DOHH2 (cell line): Measurements from ENCODE around the gene TTC13.

Experiments
- H3F3A ChIP-seq: fragments of 200-600 bp; sonication (generic), shearing (Covaris generic); 2 replicates; pipeline ENCODE4 v1.6.0; 2016; ENCODE audit warnings: antibody characterized with exemption, mild to moderate bottlenecking; ENCODE audit not compliant: control insufficient read depth, insufficient read depth
- H3K27ac ChIP-seq: fragments of 200-600 bp; sonication (generic); 2 replicates; pipeline ENCODE4 v1.5.1; 2014; ENCODE audit warnings: low read depth, mild to moderate bottlenecking, low read length, moderate library complexity
- H3K27me3 ChIP-seq: fragments of 200-600 bp; sonication (generic); 2 replicates; pipeline ENCODE4 v1.6.1; 2014; ENCODE audit warnings: mild to moderate bottlenecking, low read length, mixed read lengths; ENCODE audit not compliant: control insufficient read depth
- H3K36me3 ChIP-seq: fragments of 200-600 bp; sonication (generic); 2 replicates; pipeline ENCODE4 v1.6.1; 2014; ENCODE audit warnings: mild to moderate bottlenecking, low read length, moderate library complexity, mixed read lengths; ENCODE audit not compliant: control insufficient read depth
- H3K4me1 ChIP-seq: fragments of 200-600 bp; sonication (generic); 2 replicates; pipeline ENCODE4 v1.6.1; 2014; ENCODE audit warnings: mild to moderate bottlenecking, low read length, mixed read lengths; ENCODE audit not compliant: control insufficient read depth
- H3K4me2 ChIP-seq: fragments of 200-600 bp; sonication (generic); 2 replicates; pipeline ENCODE4 v1.6.0; 2014; ENCODE audit warnings: mild to moderate bottlenecking, low read length, moderate library complexity
- H3K4me3 ChIP-seq: fragments of 200-600 bp; sonication (generic); 2 replicates; pipeline ENCODE4 v1.5.1; 2014; ENCODE audit warnings: mild to moderate bottlenecking, low read length, mixed read lengths
- H3K79me2 ChIP-seq: fragments of 200-600 bp; sonication (generic); 2 replicates; pipeline ENCODE4 v1.6.1; 2014; ENCODE audit warnings: mild to moderate bottlenecking, low read length, mixed read lengths; ENCODE audit not compliant: control insufficient read depth
- H3K9me2 ChIP-seq: fragments of 200-600 bp; sonication (generic); replicated peaks from 2 replicates; pipeline ENCODE4 v1.6.1; 2014; ENCODE audit warnings: mild to moderate bottlenecking, low read length, mixed read lengths; ENCODE audit not compliant: control insufficient read depth
- H3K9me3 ChIP-seq: fragments of 200-600 bp; sonication (generic); 2 replicates; pipeline ENCODE4 v1.6.1; 2014; ENCODE audit warnings: antibody characterized with exemption, low read length, mixed read lengths; ENCODE audit not compliant: control insufficient read depth, insufficient read depth
- H4K20me1 ChIP-seq: fragments of 200-600 bp; sonication (generic); 2 replicates; pipeline ENCODE4 v1.6.0; 2014; ENCODE audit warnings: low read depth, mild to moderate bottlenecking, antibody characterized with exemption, low read length, moderate library complexity; ENCODE audit not compliant: control insufficient read depth, insufficient read depth
- CTCF ChIP-seq: fragments of 200-600 bp; sonication (generic); IDR thresholded peaks from one replicate; pipeline ENCODE4 v1.5.1; 2014; ENCODE audit warnings: antibody characterized with exemption, mild to moderate bottlenecking, low read depth, low read length; ENCODE audit not compliant: poor library complexity, severe bottlenecking
- EZH2phosphoT487 ChIP-seq: fragments of 200-600 bp; sonication (generic); IDR thresholded peaks from 2 replicates; pipeline ENCODE4 v1.6.1; 2017; ENCODE audit warnings: borderline replicate concordance, mild to moderate bottlenecking, antibody characterized with exemption, low read length, moderate library complexity, mixed read lengths

Gene TTC13

GRCh38 chr1:230876660-230877059 is 102.0 kb downstream of the TTC13 start:
- Histone ChIP-seq H3K27ac (no peak overlapping the region), H3K9me3 (no peaks in the 10 kb centered on the region), H4K20me1 (no peaks in the 10 kb centered on the region), H3F3A (no peaks in the 10 kb centered on the region), H3K27me3 (peaks cover 25% of the 10 kb centered on the region), H3K4me1 (no peaks in the 10 kb centered on the region), H3K36me3 (no peaks in the 10 kb centered on the region), H3K4me3 (no peak overlapping the region), H3K79me2 (no peaks in the 10 kb centered on the region), H3K4me2 (no peak overlapping the region), H3K9me2 (no peaks in the 10 kb centered on the region)
- TF ChIP-seq EZH2phosphoT487 (no peak), CTCF (no peak)

GRCh38 chr1:230875370-230875769 is 103.3 kb downstream of the TTC13 start:
- Histone ChIP-seq H3K27ac (no peak overlapping the region), H3K4me2 (no peak overlapping the region), H3K36me3 (no peaks in the 10 kb centered on the region), H4K20me1 (no peaks in the 10 kb centered on the region), H3K27me3 (peaks cover 34% of the 10 kb centered on the region), H3F3A (no peaks in the 10 kb centered on the region), H3K4me3 (no peak overlapping the region), H3K79me2 (no peaks in the 10 kb centered on the region), H3K4me1 (no peaks in the 10 kb centered on the region), H3K9me3 (no peaks in the 10 kb centered on the region), H3K9me2 (no peaks in the 10 kb centered on the region)
- TF ChIP-seq EZH2phosphoT487 (no peak), CTCF (no peak)

- Histone ChIP-seq H3F3A (no peaks in the 10 kb centered on the region), H3K9me2 (no peaks in the 10 kb centered on the region), H3K4me2 (no peak overlapping the region), H3K4me3 (no peak overlapping the region), H3K36me3 (no peaks in the 10 kb centered on the region), H3K79me2 (no peaks in the 10 kb centered on the region), H3K9me3 (no peaks in the 10 kb centered on the region), H3K27me3 (peaks cover 53% of the 10 kb centered on the region), H4K20me1 (no peaks in the 10 kb centered on the region), H3K4me1 (peaks cover 12% of the 10 kb centered on the region), H3K27ac (no peak overlapping the region)
- no peak for TF ChIP-seq EZH2phosphoT487
- no peak for TF ChIP-seq CTCF
Observed at GRCh38 chr1:230870916-230871315, 107.7 kb downstream of the TTC13 start.

DNA sequence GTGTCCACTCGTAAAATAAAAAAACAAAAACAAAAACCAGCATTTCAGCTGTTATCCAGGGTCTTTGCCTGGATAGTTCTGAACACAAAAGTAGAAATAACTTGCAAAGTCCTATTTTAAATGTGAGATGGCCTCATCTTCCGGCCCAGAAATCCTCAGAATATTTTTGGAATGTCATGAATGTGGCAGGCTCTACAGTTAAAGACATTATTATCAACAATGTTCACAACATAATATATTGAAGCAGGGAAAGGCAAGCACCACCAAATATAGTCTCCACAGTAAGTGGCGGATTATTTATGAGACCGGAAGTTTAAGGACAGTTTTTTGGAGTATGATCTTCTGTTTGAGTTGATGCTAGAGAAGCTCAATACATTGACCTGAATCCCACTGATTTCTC is 109.2 kb downstream of the TTC13 start:
- Histone ChIP-seq H4K20me1 (no peaks in the 10 kb centered on the region), H3K27ac (no peak overlapping the region), H3K4me2 (peak overlapping the region; percentile 67), H3K9me3 (no peaks in the 10 kb centered on the region), H3F3A (no peaks in the 10 kb centered on the region), H3K4me1 (peaks cover 12% of the 10 kb centered on the region), H3K9me2 (no peaks in the 10 kb centered on the region), H3K79me2 (no peaks in the 10 kb centered on the region), H3K36me3 (no peaks in the 10 kb centered on the region), H3K4me3 (no peak overlapping the region), H3K27me3 (peaks cover 51% of the 10 kb centered on the region)
- no peak for TF ChIP-seq EZH2phosphoT487
- no peak for TF ChIP-seq CTCF
